GM12878 (cell line): Measurements from ENCODE around the gene UMPS.

ENCODE experiments used
- CTCF ChIP-seq, 3 experiments: IDR thresholded peaks in 2 of 3; conservative IDR thresholded peaks in 1 of 3; 2 replicates each; pipeline ENCODE4 v1.5.1; 2011; ENCODE audit warnings: low read depth in 3 of 3, low read length in 3 of 3, mild to moderate bottlenecking in 3 of 3, control low read depth in 2 of 3, moderate library complexity in 2 of 3, inconsistent platforms in 1 of 3, mixed read lengths in 1 of 3; ENCODE audit not compliant: control insufficient read depth in 2 of 3, insufficient read depth in 1 of 3; ENCODE audit errors: extremely low read depth in 1 of 3
- GABPA ChIP-seq: IDR thresholded peaks from 2 replicates; pipeline ENCODE4 v1.6.1; 2014; ENCODE audit warnings: antibody characterized with exemption, low read depth, mild to moderate bottlenecking, inconsistent platforms
- HDAC2 ChIP-seq: fragments of 200-600 bp; sonication (generic); IDR thresholded peaks from 2 replicates; pipeline ENCODE4 v1.6.1; 2017
- HDGF ChIP-seq: fragments of 450-650 bp; IDR thresholded peaks from 2 replicates; pipeline ENCODE4 v1.6.1; 2016; ENCODE audit warnings: antibody characterized with exemption
- KDM1A ChIP-seq: fragments of 200-600 bp; sonication (generic); IDR thresholded peaks from 2 replicates; pipeline ENCODE4 v1.6.1; 2016; ENCODE audit warnings: borderline replicate concordance
- MYC ChIP-seq: IDR thresholded peaks from 2 replicates; pipeline ENCODE4 v1.6.1; 2011; ENCODE audit warnings: mild to moderate bottlenecking, low read length, moderate library complexity, inconsistent platforms; ENCODE audit not compliant: insufficient read depth, insufficient replicate concordance, insufficient read length, severe bottlenecking
- NRF1 ChIP-seq: conservative IDR thresholded peaks from 2 replicates; pipeline ENCODE4 v1.6.1; 2011; ENCODE audit warnings: mild to moderate bottlenecking, low read depth, low read length, improper control_type of control experiment
- POLR2A ChIP-seq: IDR thresholded peaks from 2 replicates; pipeline ENCODE4 v1.6.1; 2011; ENCODE audit warnings: low read depth, mild to moderate bottlenecking, low read length
- SRF ChIP-seq, 2 experiments: IDR thresholded peaks; 2 replicates each; pipeline ENCODE4 v1.6.1; 2011; ENCODE audit warnings: low read depth in 2 of 2, low read length in 2 of 2, mild to moderate bottlenecking in 1 of 2, moderate library complexity in 1 of 2
- WRNIP1 ChIP-seq: IDR thresholded peaks from 2 replicates; pipeline ENCODE4 v1.6.1; 2011; ENCODE audit warnings: low read depth, low read length, improper control_type of control experiment, borderline replicate concordance
- ZNF384 ChIP-seq: IDR thresholded peaks from 2 replicates; pipeline ENCODE4 v1.6.1; 2012; ENCODE audit warnings: low read depth, mild to moderate bottlenecking, low read length, improper control_type of control experiment, borderline replicate concordance
- TF ChIP-seq, protein P1 (sequence below): fragments of 450-650 bp; IDR thresholded peaks from 2 replicates; pipeline ENCODE4 v1.6.1; 2016; ENCODE audit warnings: mild to moderate bottlenecking

DNA sequence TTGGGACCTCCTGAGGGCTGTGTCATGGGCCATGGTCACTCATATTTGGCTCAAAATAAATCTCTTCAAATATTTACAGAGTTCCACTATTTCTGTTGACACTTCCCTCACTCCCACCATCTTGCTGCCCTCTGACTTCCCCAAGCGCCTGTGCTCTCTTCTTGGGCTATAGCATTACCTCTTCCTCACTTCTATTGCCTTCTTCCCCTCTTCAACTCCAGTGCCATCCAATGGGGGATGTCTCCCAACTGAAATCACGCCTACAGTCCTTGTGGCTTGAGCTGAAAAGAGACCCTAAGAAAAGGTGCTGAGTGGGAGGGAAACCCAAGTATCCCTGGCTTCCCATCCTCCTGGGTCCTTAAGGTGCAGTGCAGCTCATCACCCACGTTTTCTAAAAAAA lies 21.8 kb downstream of the UMPS start:
- no peak for TF ChIP-seq CTCF (IDR thresholded peaks at IDR 0.05 in 2 of 3, conservative IDR thresholded peaks at IDR 0.05 in 1 of 3; ENCODE audit: control insufficient read depth in 2 of 3, extremely low read depth in 1 of 3, insufficient read depth in 1 of 3, low read depth in 3 of 3, low read length in 3 of 3)
- TF ChIP-seq HDGF: no peak
- TF ChIP-seq KDM1A: no peak
- TF ChIP-seq POLR2A: no peak
- no peak for TF ChIP-seq ZNF384
- TF ChIP-seq SRF (IDR thresholded peaks at IDR 0.05; ENCODE audit: low read depth in 2 of 2, low read length in 2 of 2): no peak
- TF ChIP-seq NRF1: no peak
- TF ChIP-seq HDAC2: no peak
- TF ChIP-seq, protein P1, sequence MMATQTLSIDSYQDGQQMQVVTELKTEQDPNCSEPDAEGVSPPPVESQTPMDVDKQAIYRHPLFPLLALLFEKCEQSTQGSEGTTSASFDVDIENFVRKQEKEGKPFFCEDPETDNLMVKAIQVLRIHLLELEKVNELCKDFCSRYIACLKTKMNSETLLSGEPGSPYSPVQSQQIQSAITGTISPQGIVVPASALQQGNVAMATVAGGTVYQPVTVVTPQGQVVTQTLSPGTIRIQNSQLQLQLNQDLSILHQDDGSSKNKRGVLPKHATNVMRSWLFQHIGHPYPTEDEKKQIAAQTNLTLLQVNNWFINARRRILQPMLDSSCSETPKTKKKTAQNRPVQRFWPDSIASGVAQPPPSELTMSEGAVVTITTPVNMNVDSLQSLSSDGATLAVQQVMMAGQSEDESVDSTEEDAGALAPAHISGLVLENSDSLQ: no peak
- no peak for TF ChIP-seq GABPA
- TF ChIP-seq WRNIP1: no peak
- TF ChIP-seq MYC: no peak
